ENCODE measurements around the gene MUC4.
"Not testable (repeated sequence)": the region's sequence is repeated elsewhere in the genome, so short reads cannot be mapped to it uniquely, and the experiment has no call there.

MUC4 gene

DNA sequence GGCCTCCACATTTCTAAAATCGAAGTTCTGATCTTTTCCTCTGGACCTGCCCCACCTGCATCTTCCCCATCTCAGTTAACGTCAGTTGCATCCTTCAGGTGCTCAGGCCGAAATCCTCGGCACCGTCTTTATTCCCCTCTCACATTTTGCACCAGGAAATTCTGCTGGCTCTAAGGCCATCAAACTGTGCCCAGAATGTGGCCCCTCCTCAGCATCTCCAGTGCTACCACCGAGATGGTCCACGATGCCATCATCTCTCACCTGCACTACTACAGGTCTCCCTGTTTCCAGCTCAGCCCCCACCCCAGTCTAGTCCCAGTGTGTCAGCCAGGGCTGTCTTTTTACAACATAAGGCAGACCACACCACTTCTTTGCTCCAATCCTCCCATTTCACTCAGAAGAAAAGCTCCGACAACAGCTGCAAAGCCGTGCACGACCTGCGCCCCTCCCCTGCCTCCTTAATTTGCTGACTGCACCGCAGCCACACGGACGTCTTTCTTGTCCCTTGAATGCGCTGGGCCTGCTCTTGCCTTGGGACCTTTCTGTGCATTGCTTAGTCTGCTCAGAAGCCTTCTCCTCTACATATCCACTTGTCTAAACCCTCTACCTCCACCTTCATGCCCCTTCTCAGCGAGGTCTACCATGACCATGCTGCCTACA, 76.6 kb downstream of the MUC4 start:
- no peak for DNase-seq

DNA sequence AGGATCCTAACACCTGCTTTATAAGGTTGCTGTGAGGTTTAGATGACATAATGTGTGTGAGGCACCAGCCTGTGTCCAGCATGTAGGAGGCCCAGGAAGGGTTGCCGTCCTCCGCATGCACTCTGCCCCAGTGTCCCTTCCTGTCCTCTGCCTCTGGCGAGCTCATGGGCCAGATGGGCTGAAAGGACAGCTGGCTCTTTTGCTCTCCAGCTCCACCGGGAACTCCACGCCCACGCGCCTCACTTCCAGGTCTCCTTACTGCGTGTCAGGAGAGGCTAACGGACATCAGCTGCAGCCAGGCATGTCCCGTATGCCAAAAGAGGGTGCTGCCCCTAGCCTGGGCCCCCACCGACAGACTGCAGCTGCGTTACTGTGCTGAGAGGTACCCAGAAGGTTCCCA, 78.8 kb downstream of the MUC4 start:
- DNase-seq: no peak

DNA sequence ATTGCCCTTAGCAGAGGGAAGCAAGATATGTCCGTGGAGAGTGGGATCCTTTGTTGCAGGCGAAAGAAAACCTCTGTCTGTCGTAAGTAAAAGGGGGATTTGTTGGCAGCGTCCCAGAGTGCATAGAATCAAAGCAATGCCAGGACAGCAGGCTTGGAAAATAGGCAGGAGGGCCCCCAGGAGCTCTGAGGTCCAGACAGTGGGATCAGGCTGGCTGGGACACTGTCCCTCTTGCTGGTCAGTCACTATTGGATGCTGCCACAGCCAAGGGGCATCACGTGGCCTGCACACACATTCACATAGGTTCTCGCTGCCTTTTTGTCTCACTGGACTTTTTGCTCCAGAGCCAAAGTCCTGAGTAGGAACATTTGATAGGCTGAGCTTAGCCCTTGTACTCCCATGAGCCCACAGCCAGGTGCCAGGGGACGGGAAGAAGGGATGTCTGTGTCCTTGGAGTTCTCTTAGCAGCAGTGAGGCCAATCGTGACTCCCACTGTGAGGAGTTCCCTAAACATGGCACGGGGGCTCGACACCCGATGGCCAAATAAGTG, 80.3 kb downstream of the MUC4 start:
- no peak for DNase-seq

DNA sequence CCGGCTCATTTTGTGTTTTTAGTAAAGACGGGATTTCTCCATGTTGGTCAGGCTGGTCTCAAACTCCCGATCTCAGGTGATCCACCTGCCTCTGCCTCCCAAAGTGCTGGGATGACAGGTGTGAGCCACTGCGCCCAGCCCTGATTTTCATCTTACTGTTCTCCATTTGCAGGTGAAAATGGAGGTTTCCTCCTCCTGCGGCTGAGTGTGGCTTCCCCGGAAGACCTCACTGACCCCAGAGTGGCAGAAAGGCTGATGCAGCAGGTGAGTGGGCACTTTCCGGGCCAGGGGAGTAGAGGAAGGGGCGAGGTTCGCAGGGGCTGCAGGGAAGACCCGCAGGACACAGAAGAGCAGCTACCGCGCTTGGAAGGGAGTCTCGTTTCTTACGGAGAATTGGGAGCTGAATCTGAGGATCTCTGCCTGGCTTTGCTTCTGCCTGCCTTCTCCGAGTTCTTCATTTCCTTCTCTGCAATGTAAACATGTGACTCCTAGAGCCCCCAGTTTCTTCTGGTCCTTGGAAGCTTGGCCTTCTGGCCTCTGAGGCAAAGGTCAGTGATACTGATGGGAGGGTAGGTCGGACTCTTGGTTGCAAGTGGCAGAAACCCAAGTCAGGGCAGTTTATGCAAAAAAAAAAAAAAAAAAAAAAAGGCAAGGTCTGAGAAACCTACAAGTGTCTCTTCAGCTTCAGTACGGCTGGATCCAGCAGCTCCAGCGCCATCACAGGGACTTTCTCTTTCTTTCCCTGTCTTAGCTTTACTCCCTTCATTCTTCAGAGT, 82.1 kb downstream of the MUC4 start:
- DNase-seq: no peak

DNA sequence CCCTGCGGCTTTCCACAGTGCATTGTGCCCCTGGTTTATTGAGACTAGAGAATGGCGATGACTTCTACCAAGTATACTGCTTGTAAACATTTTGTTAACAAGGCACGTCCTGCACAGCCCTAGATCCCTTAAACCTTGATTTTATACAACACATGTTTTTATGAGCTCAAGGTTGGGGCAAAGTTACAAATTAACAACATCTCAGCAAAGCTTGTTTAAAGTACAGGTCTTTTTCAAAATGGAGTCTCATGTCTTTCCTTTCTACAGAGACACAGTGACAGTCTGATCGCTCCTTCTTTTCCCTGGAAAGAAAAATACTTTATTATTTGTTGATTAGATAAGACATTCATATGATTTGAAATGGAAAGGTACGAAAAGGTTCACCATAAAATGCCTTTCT, 82.9 kb downstream of the MUC4 start:
- DNase-seq: not testable (repeated sequence)

DNA sequence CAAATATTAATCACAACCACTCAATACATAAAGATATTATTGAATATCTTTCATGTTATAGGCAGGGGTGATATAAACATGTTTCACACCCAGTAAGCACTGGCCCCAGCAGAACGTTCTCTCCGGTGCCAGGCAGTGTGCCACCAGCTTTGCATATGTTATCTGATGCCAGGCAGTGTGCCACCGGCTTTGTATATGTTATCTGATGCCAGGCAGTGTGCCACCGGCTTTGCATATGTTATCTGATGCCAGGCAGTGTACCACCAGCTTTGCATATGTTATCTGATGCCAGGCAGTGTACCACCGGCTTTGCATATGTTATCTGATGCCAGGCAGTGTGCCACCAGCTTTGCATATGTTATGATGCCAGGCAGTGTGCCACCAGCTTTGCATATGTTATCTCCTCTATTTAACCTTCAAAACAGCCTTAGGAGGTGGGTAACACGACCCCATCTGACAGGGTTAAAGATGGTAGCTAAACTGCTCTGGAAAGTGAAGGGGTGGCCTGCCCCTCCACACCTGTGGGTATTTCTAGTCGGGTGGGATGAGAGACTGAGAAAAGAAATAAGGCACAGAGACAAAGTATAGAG, 84.0 kb downstream of the MUC4 start:
- DNase-seq: no peak

DNA sequence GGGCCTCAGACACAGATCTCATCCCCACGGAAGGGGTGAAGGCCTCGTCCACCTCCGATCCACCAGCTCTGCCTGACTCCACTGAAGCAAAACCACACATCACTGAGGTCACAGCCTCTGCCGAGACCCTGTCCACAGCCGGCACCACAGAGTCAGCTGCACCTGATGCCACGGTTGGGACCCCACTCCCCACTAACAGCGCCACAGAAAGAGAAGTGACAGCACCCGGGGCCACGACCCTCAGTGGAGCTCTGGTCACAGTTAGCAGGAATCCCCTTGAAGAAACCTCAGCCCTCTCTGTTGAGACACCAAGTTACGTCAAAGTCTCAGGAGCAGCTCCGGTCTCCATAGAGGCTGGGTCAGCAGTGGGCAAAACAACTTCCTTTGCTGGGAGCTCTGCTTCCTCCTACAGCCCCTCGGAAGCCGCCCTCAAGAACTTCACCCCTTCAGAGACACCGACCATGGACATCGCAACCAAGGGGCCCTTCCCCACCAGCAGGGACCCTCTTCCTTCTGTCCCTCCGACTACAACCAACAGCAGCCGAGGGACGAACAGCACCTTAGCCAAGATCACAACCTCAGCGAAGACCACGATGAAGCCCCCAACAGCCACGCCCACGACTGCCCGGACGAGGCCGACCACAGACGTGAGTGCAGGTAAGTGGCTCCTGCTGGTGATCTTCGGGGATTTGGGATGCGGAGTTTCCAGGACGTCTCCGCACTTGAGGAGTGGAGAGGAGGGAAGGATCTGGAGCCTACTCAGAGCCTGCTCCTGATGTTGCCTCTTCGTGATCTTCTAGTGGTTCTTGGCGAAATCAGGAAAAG, 85.6 kb downstream of the MUC4 start:
- not testable (repeated sequence) for DNase-seq

DNA sequence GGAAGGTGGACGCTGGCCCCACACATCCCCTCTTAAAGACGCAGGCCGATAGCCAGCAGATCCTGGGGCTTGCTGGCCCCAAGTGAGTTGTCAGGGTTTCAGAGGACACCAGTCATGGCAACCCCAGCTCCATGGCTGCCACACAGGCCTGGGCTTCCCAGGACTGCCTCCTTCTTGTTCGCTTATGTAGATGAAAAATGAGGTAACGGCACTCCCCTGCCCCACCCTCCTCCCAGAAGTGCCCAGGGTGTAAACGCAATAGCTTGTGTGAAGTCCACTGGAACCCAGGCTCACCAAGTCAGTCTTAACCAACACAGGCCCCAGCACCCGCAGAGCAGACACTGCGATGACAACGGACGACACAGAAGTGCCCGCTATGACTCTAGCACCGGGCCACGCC, 87.4 kb downstream of the MUC4 start:
- DNase-seq: not testable (repeated sequence)

DNA sequence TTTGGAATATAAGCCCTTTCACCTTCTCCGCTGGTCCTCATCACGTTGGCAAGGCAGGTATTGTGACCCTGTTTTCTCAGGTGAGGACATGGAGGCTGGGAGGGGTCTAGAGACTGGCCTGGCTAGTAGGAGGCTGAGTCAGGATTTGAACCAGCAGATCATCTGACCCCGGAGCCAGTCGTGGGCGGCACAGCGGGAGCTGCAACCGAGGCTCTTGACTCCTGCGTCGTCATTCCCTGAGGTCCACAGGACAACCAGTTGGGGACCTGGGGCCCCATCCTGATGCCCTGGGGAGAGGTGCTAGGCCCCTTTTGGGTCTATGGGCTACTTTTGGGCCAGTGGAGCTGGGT, 88.8 kb downstream of the MUC4 start:
- not testable (repeated sequence) for DNase-seq

DNA sequence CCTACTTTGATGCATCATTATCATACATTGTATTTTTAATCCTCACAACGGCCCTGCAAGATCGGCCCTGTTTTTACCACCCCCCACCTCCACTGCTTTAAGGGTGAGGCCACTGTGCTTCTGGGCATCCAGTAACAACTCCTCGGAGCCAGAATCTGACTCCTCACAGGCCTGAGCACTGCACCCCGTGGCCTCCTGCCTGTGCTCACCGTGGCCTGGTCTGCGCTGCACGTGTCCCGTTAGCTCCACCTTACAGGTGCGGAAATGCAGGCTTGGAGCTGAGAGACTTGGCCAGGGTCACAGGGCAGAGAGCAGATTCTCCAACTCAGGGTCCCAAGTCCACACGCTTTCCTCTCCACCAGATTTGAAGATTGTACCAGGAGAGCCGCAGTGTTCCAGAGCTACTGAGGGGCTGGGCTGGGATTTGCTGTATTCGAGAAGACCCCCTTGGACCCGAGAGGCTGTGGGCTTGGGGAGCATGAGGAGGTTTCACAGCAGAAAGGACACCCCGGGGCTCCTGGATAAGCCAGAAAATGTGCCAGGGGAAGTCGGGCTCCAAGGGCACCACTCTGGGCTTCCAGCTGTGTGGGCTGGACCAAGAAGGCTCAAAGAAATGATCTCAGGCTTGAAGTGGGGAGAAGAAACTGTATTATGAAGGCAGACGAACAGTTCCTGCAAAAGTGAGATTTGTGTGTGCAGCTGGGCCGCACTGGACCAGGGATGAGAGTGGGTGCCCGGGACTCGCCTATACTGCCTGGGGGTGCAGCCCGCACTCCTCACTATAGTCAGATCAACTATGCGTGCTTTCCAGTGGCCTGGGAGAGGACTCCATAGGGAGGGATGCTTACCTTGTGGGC, 89.4 kb downstream of the MUC4 start:
- not testable (repeated sequence) for DNase-seq

DNA sequence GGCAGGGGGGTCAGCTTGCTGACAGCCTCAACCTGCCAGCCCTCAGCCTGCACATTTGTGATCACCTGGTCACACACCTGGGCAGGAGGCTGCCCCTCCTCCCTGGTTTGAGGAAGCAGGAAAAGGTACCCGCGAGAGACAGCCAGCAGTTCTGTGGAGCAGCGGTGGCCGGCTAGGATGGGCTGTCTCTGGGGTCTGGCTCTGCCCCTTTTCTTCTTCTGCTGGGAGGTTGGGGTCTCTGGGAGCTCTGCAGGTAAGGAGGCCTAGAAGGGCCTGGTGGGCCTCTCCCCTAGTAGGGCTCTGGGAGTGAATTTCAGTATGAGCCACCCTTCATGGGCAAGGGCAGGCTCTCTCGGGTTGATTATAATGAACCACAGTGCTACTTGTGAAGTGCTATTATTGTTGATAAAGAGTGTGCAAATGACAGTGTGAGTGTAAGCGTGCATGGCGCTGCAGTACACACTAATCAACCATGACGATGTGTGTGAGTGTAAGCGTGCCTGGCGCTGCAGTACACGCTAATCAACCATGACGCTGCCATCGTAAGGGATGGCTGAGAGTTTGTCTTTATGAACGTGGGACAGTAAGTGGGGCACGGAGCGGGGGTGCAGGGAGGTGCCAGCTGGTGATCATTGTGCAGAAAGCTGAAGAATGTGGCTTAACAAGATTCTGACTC, 90.8 kb downstream of the MUC4 start, which contains the start of gene MUC20:
Gene MUC20 (plus strand): TSS at position 148 of the 676 bp plus-strand sequence. CDS start 30 bp downstream, at position 178.
- DNase-seq: not testable (repeated sequence)

DNA sequence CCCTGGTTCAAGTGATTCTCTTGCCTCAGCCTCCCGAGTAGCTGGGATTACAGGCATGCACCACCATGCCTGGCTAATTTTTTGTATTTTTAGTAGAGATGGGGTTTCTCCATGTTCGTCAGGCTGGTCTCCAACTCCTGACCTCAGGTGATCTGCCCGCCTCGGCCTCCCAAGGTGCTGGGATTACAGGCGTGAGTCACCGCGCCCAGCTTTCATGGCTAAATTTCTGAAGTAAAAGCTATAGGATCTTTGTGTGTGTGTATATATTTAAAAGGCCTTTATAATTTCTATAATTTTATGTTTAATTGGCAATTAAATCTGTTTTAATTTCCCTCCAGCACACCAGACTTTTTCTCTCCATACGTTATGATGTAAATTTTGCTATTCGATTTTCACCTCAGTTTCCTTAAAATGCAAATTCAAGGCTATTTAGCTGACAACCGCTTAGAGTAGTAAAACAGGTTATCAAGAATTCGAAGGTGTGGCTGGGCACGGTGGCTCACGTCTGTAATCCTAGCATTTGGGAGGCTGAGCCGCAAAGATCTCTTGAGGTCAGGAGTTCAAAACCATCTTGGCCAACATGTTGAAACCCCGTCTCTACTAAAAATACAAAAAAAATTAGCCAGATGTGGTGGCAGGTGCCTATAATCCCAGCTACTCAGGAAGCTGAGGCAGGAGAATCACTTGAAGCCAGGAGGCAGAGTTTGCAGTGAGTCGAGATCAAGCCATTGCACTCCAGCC, 92.0 kb downstream of the MUC4 start:
- not testable (repeated sequence) for DNase-seq

DNA sequence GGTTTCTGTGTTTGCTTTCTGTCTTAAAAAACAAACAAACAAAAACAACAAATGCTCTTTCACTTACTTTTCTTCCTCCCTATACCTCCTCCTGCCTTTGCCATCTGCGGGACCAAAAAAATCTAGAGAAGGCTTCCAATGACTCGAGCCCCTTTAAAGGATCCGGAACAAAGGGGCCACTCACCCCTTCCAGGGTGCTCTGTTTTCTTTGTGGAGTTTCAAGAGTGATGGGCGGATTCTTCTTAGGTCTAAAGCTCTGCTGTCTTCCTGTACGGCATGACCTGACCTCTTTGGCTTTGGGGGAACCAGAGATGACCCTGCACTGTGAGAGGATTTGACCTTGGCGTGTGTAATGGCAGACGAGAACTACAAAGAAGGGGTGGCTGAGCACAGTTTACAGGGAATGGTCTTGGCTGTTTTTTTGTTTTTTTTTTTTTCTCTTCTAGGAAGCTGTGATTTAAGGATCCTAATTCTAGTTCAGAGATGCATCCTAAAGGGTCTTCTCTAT, 93.2 kb downstream of the MUC4 start:
- no peak for DNase-seq

DNA sequence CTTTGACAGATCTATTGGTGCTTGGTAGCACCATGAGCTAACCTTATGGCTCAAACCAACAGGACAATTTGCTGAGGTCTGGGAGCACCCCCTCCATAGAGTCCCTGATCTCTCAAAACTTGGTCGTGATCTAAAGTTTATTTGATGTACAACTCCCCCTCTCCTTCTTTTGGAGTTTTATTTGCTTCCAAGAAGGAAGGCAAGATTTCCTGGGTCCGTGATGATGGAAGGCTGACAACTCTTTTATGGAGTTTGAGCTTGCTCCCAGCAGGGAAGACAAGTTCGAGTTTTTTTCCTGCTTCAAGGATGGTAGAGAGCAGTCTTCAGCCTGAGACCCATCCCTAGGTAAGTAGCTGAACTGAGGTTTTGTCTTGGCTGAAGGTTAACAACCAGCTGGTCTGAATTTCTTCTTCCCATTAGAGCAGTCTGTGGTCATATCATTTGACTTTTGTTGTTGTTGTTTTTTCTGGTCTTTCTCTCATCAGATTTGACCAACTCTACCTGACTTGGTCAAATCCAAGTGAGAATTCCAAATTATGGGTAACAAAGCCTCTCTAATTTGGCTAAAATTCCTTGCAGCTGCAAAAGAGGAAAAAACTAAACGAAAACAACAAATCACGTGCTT, 93.8 kb downstream of the MUC4 start:
- no peak for DNase-seq

DNA sequence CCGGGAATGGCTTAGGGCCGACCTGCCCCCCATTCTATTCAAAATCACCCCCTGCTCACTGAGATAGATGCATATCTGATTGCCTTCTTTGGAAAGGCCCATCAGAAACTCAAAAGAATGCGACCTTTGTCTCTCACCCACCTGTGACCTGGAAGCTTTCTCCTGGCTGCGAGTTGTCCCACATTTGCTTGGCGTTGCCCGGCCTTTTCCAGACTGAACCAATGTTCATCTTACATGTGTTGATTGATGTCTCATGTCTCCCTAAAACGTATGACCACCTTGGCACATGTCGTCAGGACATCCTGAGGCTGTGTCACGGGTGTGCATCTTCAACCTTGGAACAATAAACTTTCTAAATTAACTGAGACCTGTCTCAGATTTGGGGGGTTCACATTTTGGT, 94.3 kb downstream of the MUC4 start:
- no peak for DNase-seq

DNA sequence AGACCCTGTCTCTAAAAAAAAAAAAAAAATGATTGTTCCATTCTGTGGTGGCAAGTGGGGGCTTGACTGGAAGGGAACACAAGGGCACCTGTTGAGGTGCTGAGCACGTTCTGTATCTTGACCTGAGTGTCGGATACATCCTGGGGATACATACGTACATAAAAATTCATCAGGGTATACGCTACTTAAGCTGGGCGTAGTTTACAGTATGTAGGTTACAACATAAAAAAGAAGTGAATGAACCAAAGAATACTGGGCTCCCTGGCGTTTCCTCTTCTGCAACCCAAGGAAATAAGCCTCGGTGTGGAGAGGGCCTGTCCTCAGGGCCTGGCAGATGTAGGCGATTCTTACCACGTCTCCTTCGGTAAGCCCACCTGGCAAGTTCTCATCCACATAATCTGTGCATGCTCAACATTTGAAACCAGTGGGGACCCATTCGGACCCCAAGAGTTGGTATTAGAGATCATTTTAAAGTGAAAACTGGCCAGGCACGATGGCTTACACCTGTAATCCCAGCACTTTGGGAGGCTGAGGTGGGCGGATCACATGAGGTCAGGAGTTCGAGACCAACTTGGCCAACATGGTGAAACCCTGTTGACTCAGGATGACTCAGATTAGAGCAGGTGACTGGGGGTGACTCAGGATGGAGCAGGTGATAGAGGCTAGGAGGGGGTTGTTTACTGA, 96.0 kb downstream of the MUC4 start:
- no peak for DNase-seq

DNA sequence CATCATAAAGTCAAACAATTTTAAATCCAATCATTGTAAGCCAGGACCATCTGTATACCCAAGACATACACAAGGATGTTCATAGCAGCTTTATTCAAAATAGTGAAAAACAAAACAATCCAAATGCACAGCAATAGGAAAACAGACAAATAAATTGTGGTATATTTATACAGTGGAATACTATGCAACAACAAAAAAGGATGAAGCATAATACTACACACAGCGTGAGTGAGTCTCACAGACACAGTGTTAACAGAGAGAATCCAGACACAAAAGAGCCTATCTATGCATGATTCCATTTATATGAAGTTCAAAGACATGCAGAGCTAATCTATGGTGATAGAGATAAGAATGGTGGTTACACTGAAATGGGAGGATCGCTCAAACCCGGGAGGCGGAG, 96.6 kb downstream of the MUC4 start:
- no peak for DNase-seq

DNA sequence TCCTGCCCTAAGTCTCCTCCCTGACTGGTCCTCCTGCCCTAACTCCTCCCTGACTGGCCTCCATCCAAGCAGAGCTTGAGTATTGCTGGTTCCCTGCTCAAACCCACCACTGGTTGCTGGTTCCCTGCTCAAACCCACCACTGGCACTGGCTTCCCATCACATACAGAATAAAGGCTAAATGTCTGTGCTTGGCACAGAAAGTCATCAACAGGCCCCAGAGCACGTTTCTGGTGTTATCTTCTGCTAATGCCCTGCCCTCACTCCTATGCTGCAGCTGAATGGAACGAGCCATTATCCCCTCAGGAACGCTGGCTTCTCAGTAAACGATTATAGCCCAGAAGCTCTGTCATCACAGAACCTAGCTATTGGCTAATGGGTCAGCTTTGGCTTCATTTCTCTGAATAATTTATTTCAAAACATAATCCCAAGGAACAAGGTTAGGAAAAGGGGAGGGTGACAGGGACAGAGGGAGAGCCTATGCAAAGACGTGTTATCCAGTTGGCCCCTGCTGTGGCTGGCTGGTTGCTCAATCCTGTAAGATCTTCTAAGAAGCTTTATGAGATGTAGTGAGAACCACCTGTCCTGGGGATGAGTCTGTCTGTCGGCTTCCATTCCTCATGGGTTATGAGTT, 97.2 kb downstream of the MUC4 start:
- DNase-seq: no peak

DNA sequence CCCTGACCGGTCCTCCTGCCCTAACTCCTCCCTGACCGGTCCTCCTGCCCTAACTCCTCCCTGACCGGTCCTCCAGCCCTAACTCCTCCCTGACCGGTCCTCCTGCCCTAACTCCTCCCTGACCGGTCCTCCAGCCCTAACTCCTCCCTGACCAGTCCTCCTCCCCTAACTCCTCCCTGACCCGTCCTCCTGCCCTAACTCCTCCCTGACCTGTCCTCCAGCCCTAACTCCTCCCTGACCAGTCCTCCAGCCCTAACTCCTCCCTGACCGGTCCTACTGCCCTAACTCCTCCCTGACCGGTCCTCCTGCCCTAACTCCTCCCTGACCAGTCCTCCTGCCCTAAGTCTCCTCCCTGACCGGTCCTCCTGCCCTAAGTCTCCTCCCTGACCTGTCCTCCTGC, 98.6 kb downstream of the MUC4 start:
- not testable (repeated sequence) for DNase-seq
